Measurements from ENCODE around the gene TCOF1.

Gene TCOF1

GRCh38 chr5:150357326-150358260 is at the start of gene TCOF1:
TSS of gene TCOF1 (plus strand) at chr5:150357697. CDS start at chr5:150357747, 50 bp downstream.
- peak; percentile 97 for DNase-seq

GRCh38 chr5:150309101-150309885 is 48.2 kb upstream of the TCOF1 start:
- DNase-seq, result no peak

GRCh38 chr5:150309886-150310239 is 47.6 kb upstream of the TCOF1 start:
- no peak for DNase-seq

- DNase-seq, result no peak
These were observed 47.3 kb upstream of the TCOF1 start for GRCh38 chr5:150310246-150310645.

GRCh38 chr5:150311015-150311692 is 46.3 kb upstream of the TCOF1 start:
- DNase-seq, result no peak

GRCh38 chr5:150312518-150312917 is 45.0 kb upstream of the TCOF1 start:
- DNase-seq, result no peak

GRCh38 chr5:150313501-150313900 is 44.0 kb upstream of the TCOF1 start:
- DNase-seq, result no peak

GRCh38 chr5:150313921-150314716 is 43.4 kb upstream of the TCOF1 start:
- DNase-seq, result no peak

- DNase-seq, result no peak
These were observed 42.3 kb upstream of the TCOF1 start for GRCh38 chr5:150315245-150315644.

GRCh38 chr5:150316320-150316719 is 41.2 kb upstream of the TCOF1 start:
- DNase-seq, result no peak

GRCh38 chr5:150317048-150318003 is 40.2 kb upstream of the TCOF1 start:
- peak; percentile 35 for DNase-seq

- DNase-seq, result no peak
These were observed 38.6 kb upstream of the TCOF1 start for GRCh38 chr5:150318613-150319483.

GRCh38 chr5:150319484-150319790 is 38.1 kb upstream of the TCOF1 start:
- no peak for DNase-seq

- no peak for DNase-seq
These were observed 37.4 kb upstream of the TCOF1 start for GRCh38 chr5:150320044-150320613.

- no peak for DNase-seq
These were observed 36.3 kb upstream of the TCOF1 start for GRCh38 chr5:150321211-150321610.

- no peak for DNase-seq
These were observed 35.7 kb upstream of the TCOF1 start for GRCh38 chr5:150321784-150322183.

GRCh38 chr5:150322202-150322601 is 35.3 kb upstream of the TCOF1 start:
- no peak for DNase-seq

GRCh38 chr5:150323092-150323491 is 34.4 kb upstream of the TCOF1 start:
- DNase-seq, result no peak

- no peak for DNase-seq
These were observed 33.7 kb upstream of the TCOF1 start for GRCh38 chr5:150323819-150324218.

- DNase-seq, result no peak
These were observed 32.1 kb upstream of the TCOF1 start for GRCh38 chr5:150325426-150325825.
